Inflammatory macrophage treated with lipopolysaccharide for 1 hour (primary cell): ENCODE data around the gene CENATAC.
"Not testable (repeated sequence)": the region's sequence is repeated elsewhere in the genome, so short reads cannot be mapped to it uniquely, and the experiment has no call there.

Source experiments
- DNase-seq, 2 donors: peaks; one replicate each; pipeline ENCODE4 v3.0.0-alpha.2; 2020 to 2022

CENATAC gene

DNA sequence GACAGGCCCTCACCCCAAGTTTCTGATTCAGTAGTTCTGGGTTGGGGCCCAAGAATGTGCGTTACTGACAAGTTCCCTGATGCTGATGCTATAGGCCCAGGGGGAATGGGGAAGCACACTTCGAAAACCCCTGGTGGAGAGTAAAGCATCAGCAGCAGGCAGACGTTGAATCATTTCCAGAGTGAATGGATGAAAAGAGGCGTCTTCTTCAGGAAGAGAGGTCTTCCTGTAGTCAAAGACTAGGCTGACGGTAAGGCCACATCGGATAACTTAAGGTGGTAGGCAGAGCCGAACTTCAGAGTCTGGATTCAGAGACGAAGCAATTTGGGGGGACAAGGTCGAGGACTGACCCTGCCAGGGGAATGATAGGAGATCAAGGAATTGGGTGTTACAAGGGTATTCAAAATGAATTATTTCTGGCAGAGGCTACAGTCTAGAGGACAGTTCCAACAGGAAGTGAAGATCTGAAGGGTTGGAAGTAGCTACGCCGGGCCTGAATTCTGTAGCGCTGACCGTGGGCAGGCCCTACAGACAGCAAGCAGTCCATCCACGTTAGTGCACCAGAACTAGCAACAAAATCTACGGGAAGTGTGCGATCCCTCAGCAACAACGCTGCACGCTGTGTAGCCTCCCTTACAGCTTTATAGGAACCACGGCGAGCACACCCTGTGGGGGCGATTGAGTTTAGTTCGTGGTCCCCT, 862 bp upstream of the CENATAC start:
- peak; percentile 46 to 48 for DNase-seq

DNA sequence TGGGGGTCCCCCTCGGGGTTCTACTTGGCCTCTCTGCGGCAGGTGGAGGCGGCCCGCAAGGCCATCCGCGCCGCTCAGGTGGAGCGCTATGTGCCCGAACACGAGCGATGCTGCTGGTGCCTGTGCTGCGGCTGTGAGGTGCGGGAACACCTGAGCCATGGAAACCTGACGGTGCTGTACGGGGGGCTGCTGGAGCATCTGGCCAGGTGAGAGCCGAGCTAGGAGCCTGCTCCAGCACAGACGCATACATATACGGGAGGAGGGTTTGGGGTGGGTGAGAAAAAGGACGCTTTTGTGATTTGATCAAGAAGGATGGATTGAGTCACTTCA, 415 bp downstream of the CENATAC start:
- DNase-seq = no peak

DNA sequence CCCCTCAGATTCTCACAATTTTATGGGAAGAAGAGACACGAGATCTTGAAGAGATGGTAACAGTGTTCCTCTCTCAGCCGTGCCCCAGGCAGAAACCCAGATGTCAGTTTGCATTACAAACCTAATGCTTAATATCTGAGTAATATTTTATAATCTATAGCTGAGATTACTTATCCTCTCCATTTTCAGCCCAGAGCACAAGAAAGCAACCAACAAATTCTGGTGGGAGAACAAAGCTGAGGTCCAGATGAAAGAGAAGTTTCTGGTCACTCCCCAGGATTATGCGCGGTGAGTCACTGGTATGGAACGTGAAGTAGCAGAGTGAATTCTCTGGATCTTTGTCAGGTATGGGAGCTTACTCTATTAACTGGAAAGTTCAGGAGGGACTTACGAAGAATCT, 884 bp downstream of the CENATAC start:
- no peak for DNase-seq

DNA sequence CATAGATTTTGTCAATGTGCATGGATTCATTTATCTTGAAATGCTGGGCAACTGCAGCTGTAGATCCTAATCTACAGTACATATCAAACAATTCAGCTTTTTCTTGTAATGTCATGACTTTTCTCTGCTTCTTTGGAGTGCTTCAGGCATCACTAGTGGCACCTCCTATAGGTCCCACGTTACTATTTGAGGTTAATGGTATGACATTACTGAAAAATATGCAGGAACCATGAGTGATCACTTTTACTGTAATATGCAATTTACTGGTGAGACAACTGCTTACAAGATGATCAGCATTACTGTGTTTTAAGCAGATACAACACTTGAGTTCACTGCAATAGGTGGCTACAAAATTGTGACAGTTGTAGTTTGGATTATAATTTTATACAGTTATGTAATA, 3.0 kb downstream of the CENATAC start:
- DNase-seq = no peak

DNA sequence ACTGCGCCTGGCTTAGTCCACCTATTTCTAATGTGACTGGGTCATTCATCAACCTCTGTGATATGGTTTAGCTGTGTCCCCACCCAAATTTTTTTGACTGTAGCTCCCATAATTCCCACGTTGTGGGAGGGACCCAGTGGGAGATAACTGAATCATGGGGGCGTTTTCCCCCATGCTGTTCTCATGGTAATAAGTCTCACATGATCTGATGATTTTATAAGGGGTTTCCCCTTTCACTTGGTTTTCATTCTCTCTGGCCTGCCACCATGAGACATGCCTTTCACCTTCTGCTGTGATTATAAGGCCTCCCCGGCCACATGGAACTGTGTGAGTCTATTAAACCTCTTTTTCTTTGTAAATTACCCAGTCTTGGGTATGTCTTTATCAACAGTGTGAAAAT, 8.7 kb downstream of the CENATAC start:
- peak in 1 of 2 donors; percentile 39 for DNase-seq

DNA sequence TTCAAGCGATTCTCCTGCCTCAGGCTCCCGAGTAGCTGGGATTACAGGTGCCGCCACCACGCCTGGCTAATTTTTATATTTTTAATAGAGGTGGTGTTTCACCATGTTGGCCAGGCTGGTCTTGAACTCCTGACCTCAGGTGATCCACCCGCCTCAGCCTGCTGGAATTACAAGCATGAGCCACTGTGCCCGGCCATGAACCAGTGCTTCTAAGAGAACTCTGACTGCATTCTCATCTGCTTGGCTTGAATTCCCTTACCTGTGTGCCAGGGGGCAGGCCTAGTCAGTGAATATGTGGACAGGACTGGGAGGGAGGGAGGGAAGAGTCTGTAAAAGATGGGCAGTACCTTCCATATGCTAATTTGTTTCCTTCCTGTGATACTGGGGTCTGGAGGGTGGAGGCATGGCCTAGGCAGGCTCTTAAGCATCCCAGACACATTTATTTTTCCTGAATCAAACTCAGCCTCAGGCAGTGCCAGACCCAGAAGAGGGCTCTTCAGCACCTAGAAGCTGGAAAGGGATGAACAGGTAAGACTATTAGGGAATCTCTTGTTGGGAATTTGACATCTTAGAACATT, 13.6 kb downstream of the CENATAC start:
- DNase-seq = no peak

DNA sequence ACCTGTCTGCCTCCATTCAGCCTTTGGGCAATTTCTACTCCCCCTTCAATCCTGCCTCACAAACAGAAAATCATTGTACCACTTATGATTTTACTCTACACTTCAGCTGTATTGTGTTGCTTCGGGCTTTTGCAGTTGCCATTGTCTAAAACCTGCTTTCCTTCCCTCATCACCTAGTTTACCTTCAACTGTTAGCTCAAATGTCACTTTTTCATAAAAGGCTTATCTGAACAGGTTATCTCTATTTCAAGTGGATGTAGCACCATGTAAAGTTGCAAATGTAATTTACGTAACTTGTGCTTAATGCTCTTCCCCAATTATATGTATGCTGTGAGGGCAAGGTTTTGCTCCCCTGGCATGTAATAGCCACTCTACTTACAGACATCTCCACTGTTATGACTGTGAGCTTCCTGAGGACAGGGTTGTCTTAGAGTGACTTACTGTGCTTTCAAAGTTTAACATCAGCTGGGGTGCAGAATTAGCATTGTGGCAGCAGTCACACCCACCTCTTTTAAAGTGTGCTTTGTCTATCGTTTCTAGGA, 14.8 kb downstream of the CENATAC start:
- no peak for DNase-seq

DNA sequence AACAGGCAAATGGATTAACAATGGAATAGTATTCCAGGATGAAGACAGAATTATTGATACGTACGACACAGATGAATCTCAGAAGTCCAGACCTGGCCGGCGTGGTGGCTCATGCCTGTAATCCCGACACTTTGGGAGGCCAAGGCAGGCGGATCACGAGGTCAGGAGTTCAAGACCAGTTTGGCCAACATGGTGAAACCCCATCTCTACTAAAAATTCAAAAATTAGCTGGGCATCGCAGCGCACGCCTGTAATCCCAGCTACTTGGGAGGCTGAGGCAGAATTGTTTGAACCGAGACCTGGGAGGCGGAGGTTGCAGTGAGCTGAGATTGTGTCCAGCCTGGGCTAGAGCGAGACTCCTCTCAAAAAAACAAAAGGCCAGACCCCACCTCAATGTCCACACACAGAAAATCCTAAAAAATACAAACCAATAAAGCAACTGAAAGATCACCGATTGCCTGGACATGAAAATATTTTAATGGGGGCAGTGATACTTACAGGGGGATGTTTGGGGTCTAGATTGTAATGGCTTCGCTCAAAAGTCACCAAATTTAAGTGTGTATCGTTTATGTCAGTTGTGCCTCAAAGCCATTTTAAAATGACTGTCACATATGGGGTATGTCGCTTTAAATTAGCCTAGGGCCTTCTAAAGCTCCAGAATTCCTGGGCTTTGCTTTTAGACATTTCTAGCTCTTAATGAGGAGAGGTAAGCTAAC, 16.4 kb downstream of the CENATAC start:
- DNase-seq = no peak

DNA sequence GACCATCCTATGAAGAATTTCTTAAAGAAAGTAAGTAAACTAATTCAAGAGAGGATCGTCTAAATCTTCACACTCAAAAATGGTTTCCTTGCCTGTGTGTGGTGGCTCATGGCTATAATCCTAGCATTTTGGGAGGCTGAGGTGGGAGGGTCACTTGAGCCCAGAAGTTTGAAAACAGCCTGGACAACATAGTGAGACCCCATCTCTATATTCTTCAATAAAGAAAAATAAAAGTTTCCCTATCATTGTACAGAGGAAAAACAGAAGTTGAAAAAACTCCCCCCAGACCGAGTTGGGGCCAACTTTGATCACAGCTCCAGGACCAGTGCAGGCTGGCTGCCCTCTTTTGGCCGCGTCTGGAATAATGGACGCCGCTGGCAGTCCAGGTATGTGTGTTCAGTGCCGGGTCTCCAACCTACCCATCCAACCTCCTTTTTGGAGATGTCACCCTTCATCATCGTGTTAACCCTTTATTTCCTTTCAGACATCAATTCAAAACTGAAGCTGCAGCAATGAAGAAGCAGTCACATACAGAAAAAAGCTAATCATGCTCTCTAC, 17.2 kb downstream of the CENATAC start:
- DNase-seq = no peak

DNA sequence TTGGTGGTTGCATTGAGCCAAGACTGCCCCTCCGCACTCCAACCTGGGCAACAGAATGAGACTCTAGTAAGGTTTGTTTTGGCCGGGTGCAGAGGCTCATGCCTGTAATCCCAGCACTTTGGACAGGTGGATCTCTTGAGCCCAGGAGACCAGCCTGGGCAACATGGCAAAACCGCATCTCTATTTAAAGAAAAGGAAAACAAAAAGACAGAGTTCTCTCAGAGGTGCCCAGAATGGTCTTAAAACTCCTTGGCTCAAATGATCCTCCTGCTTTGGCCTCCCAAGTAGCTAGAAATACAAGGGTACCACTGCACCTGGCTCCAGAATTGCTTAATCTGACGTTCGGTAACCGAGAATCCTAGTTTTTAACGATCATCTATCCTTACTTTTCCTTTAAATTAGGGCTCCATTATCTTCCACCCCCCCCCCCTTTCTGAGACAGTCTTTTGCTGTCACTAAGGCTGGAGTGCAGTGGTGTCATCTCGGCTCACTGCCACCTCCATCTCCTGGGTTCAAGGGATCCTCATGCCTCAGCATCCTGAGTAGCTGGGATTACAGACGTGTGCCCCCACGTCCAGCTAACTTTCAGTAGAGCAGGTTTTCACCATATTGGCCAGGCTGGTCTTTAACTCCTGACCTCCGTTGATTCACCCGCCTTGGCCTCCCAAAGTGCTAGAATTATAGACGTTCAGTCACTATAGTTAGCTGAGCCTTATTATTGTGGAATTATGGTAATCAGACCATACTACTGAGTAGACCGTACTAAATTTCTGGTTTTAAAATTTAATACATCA, 18.5 kb downstream of the CENATAC start:
- no peak for DNase-seq

DNA sequence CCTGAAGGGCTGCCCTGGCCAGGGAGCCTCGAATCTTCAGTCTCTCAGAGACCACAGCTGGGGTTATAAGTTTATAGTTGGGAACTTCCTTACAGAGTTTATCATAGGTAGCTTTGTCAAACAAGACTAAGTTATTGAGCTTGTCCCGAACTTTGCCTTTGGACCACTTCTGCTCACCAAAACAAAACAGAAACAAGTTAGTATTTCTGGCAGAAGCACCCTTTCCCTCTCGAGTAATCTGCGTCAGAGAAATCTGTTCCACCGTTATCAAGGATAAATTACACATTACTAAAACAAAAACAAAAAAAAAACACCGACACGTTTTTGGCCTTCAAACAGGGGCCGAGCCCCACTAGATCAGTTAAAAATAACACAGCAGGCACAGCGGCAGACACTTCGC, 19.4 kb downstream of the CENATAC start:
- DNase-seq = not testable (repeated sequence)

DNA sequence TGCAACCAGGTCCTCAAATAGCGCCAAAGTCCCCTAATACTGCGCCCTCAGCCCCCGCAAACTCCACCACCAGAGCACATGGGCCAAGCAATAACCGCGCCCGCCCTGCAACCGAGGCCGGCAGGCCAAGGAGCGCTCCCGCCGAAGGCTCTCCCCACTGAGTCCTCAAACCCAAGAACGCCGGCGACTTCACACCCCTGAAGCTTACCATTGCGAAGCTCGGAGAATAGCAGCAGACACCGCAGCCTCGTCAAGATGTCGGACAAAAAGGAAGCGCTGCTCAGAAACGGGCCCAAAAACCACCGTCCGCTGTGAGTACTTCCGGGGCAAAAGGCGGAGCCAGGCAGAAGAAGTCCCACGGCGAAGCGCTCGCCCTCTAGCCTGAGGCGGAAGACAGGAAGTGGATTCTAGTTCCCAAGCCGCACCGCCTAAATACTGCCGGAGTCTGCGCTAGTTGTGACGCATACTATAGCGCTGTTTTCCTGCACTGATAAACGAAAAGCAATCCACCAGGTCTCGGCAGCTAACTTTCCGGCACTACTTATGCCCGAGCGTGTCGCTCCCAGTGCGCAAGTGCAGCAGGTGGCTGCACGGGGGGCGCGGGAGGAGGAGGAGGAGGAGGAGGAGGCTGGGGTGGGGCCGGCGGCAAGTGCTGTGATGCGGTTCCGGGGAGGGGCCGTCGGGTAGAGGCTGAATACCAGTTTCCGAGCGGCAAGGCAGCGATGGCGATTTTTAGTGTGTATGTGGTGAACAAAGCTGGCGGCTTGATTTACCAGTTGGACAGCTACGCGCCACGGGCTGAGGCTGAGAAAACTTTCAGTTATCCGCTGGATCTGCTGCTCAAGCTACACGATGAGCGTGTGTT, 20.4 kb downstream of the CENATAC start, which contains the start of the genes RPS25 and TRAPPC4:
Gene RPS25, minus strand, starts transcription at position 270 of the 865 bp plus-strand sequence. Its CDS starts 59 bp downstream, at position 211.
Gene TRAPPC4, plus strand, starts transcription at position 693 of the 865 bp plus-strand sequence. Its CDS starts 30 bp downstream, at position 723.
- peak; percentile 94 to 96 for DNase-seq

DNA sequence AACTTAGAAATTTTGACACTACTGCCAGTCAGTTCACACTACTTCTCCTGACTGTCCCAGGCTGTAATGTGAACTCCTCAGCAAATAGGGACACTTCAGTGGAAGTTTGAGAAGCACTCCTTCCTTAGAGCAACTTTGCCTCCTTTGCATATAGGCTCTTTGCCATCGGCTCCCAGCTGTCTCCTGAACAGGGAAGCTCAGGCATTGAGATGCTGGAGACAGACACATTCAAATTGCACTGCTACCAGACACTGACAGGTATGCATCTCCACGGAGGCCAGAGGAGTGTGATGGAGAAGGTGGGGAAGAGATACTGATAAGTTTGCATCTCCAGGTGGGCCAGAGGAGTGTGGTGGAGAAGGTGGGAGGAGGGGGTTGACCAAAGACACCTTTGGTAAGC, 22.1 kb downstream of the CENATAC start:
- no peak for DNase-seq

DNA sequence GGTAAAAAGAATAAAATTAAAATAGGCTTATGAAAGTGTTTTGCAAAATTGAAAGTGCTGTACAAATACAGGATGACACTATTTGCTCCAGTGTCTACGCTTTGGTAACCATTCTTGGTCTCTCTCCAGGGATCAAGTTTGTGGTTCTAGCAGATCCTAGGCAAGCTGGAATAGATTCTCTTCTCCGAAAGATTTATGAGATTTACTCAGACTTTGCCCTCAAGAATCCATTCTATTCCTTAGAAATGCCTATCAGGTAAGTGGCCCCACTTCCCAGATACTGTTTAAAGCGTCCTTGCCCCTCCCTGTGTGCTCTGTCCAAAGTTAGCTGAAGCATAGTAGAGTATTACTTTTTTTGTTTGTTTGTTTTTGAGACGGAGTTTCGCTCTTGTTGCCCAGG, 23.7 kb downstream of the CENATAC start:
- no peak for DNase-seq

DNA sequence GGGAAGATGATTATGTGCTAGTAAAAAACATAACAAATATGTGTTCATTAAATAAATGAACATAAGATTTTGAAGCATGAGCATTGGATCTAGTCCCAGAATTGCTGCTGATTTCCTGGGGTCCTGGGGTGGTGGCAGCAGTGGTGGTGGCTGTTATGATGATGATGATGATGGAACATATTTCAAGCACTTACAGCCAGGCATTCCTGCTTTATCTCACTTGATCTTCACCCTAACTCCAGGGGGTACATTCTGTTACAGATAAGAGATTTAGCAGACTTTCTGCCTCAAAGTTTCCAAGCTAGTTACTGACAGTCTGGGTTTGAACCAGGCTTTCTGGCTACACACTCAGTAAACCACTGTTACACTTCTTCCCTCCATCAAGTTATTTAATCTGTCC, 25.8 kb downstream of the CENATAC start:
- no peak for DNase-seq

DNA sequence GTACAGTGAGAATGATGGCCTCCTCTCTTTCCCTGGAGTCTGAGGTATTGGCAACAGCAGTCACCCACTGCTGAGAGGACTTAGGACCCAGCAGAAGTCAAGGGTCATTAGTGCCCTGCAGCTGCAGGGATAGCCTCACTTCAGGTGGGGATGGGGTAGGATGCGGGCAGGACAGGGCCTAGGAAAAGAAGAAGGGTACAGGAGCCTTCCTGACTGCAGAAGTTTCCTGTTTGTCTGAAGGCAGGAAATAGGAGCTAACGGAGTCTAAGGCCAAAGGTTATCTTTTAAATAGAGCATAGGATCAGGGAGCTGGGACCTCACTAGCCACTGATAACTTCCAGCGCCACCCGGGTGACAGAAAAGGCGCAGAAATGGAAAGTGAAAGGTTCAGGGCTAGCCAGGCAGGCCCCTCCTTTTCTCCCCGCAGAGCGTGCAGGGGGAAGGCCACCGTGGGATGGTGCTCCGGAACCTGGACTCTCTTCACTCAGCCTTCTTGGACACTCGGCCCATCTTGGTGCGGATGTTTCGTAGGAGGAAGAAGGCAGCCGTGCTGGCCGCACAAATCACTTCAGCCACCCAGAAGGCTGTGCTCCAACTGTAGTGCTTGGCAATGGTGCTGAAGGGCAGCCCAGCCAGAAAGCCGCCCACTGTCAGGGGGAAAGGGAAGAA, 26.6 kb downstream of the CENATAC start:
- DNase-seq = no peak

DNA sequence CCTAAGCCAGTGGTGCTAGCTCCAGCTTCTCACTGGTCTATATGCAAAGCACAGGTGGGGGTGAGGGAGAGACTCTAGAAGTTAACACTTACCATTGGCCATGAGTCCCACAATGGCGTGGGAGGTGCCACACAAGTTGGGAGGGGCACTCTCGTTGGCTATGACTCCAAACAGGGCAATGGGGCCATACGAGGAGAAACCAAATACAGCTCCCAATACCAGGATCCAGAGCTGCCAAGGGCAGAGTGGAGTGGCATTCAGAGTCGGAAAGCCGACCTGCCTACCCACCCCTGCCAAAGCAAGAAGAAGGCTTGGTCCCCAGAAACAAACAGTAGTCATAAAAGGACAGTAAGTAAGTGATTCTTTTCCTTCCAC, 27.1 kb downstream of the CENATAC start:
- no peak for DNase-seq

DNA sequence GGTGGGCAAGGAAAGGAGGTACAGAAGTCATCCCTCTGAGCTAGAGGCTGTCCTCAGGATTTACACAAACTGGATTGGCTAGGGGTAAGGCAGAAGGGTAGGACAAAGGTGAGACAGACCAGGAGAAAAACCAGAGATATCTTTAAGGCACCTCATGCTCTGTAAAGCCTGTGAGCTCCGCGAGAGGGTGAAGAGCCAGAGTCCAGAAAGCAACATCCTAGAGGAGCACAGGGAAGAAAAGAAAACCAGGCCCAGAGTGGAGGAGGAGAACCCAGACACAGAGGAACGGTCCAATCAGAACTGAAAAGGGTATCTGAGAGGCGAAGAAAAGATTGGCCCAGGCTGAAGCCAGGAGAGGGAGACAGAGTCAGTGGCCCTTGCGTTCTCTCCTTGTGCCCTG, 27.6 kb downstream of the CENATAC start:
- no peak for DNase-seq

DNA sequence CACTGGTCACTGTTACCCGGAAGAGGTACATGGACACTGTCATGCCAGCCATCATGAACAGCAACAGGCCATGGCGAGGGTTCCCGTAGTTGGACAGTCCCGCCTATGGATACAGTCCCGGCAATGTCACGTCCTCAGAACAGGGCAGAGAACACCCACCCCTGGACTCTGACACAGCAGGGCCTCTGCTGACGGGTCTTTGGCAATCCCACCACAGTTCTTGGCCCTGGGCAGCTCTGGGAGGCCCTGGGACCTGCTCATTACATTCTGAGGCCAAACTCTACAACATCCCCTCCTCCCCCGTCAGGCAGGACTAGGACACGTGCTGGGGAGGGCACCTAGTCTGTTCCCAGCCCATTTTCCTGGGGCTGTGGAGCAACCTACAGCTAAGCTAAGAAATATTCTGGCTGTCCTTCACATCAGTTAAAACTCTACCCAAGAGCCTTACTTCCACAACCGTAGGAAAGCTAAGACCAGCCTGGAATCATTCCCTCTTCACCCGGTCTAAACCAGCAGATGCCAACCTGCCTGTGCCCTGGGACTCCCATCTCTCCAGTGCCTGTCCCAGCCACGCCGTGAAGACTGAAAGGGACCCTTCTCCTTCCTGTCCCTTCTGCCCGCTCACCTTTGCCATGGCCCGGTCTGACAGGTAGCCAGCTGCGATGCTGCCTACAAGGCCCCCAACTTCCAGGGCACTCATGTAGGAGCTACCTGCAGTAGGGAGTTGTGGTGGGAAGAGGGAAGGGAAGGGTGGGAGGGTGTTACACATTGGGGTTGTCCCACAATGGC, 28.2 kb downstream of the CENATAC start:
- no peak for DNase-seq

DNA sequence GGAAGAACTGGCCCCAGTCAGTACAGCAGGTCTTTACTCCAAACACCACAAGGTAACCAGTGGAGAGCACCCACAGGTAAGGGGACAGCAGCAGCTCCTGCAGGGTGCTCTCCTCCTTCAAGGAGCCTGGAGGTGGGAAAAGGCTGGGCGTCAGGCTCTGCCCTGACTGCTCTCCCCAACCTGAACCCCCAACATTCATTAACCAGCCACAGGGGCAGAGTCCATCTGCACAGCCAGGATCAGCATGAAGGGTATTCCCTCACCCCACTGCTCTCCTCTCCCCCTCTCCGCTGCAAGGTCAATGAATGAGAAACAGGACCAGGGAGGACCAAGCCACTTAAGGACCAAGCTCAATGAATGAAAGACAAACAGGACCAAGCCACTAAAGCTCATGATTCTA, 29.0 kb downstream of the CENATAC start:
- DNase-seq = no peak
